HG03558 (cell line): ENCODE measurements around the gene CREG1.

ENCODE experiments used
- ATAC-seq: cut with Tn5 transposase; IDR thresholded peaks from one replicate; pipeline ENCODE4 v1.9.1; 2021; ENCODE audit warnings: moderate number of reproducible peaks; ENCODE audit not compliant: unreplicated experiment; ENCODE audit errors: extremely low read depth

The CREG1 gene

GRCh38 chr1:167510881-167511280 lies 42.7 kb downstream of the CREG1 start:
- no peak for ATAC-seq

GRCh38 chr1:167510244-167510643 lies 43.3 kb downstream of the CREG1 start:
- ATAC-seq: no peak

- no peak for ATAC-seq
Measured at GRCh38 chr1:167509587-167509986, 44.0 kb downstream of the CREG1 start.

- ATAC-seq: no peak
Measured at GRCh38 chr1:167507719-167508118, 45.8 kb downstream of the CREG1 start.

DNA sequence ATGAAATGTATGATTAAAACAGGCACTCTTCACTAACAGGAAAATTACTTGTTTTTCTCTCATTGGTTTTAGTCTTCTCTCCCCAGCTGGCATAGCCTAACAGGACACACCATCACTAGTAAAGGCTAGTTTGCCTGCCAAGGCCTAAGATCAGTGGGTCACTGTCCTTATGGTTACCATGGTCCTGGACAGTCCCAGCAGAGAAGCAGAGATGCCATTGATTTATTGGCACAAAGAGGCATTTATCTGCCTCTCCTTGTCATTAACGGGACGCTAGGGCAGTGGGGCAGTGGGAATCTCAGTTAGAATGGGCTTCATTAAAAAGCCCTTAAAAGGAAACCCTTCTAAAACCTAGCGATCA lies 49.1 kb downstream of the CREG1 start:
- ATAC-seq: no peak

DNA sequence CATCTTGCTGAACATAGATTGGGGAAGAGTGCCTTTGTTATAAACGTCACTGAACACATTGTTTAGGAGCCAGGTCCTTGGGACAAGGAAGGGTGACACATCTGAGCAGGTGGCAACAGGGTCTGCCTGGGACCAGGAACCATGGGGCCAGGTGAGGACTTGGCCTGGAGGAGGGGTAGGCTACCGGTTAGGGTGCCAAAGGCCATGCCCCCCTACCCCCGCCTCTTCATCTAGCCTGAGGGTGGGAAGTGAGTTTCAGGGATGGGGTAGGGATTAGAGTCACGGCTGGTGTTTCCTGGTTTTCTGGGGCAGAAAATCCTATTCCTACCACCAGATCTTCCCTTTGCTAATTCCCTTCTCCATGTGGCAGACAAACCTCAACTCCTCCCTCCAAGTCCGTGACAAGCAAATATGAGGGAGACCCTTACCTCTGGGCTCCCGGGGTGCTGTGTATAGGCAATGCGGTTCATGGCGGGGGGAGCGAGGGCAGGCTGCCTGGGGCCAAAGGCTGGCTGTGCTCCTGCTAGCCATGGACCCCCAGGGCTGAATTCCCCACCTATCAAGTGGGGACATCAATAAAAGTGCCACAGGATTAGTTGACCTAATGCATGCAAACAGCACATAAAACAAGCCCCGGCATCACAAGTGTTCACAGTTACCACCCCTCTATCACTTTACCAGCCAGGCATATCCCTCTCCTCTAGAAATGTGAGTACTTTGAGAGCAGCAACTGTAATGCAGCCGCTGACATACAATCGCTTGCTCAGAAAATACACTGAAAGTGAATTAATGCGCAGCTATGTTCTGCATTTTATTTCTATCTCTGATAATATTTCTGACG lies 49.7 kb downstream of the CREG1 start:
- no peak for ATAC-seq

GRCh38 chr1:167502719-167503462 lies 50.7 kb downstream of the CREG1 start:
- no peak for ATAC-seq

DNA sequence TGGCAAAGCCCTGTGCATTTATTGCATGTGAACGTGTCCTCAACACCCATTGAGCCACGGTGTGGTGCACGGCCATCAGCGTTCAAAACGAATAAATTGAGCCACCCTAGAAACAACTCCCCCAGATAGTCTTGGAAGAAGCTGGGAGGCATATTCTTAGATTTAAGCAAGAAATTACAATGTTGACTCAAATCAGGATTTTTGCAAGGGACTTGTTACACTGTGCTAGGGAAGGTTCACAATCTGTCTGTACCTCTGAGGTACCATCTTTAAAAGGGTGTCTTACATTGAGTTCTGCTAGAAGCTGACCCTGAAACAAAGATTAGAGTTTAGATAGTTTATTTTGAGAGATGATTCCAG lies 51.4 kb downstream of the CREG1 start:
- ATAC-seq: no peak

- ATAC-seq: no peak
Measured at GRCh38 chr1:167501515-167502191, 51.9 kb downstream of the CREG1 start.

DNA sequence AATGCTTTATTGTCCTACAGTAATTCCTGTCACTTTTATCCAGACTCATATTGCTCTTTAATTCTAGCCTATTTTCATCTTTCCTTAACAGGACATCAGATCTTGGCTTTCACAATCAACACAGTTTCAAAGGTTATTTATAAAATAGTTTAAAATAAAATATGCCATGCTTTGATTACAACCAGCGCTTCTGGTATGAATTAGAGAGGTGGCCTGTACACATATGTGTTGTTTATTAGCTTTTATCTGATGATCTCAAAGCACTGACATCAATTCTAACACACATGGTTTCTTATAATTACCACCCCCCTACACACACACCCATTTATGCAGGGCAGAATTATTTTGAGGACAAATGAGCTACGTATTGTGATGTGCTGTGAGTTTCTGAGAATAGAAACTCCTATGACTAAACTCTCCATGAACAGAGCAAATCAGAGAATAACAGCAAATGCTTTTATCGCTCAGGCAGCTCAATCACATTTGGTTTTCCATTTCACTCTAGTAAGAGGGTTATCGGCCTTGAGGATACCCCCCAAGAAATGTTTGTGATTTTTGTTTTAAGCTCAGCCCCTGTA lies 53.2 kb downstream of the CREG1 start:
- ATAC-seq: no peak

GRCh38 chr1:167499664-167500101 lies 53.9 kb downstream of the CREG1 start:
- ATAC-seq: peak; percentile 93

DNA sequence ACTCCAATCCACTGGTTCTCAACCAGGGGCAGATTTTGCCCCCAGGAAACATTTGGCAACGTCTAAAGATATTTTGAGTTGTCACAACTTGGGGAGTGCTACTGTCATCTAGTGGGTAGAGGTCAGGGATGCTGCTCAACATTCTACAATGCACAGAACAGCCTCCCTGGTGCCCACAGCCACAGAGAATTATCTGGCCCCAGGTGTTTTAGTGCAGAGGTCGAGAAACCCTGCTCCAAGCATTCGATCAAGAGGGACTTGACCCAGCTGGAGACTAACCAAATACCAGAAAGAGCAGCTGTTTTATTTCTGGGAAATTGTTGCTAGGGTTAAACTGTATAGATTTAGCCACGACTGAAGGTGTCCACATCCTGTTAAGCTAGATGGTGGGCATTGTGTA lies 54.5 kb downstream of the CREG1 start:
- no peak for ATAC-seq

DNA sequence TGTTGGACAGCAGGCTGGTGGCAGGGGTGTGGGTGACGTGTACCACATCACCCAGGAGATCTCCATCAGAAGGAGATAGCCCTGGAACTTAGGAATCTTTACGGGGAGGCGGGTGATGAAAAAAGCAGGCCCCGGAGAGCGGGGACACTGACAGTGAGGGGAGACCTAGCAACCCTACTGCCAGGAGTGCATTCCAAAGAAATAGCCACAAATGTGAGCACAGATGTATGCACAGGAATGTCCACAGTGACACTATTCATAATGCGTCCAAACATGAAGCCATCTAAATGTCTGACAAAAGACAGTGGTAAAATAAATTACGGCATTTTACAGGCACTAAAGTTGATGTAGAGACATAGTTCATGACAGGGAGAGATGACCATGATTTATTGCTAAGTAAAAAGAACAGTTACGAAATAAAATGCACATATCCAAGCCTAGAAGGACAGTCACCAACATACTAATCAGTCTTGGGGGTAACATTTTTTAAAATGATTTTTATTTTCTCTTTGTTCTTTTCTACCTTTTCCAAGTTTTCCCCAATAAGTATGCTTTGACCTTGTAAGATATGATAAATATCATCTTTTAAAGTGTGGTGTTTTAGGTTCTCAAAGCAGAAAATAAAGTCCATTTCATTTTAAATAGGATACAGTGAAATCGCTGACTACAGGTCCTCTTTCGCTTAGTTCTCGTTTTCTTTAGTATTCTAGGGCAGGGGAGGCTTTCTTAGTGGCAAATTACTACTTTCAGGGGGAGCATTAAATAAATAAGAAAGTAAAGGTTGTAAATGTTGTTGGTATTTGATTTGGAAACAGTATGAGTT lies 56.6 kb downstream of the CREG1 start:
- no peak for ATAC-seq

DNA sequence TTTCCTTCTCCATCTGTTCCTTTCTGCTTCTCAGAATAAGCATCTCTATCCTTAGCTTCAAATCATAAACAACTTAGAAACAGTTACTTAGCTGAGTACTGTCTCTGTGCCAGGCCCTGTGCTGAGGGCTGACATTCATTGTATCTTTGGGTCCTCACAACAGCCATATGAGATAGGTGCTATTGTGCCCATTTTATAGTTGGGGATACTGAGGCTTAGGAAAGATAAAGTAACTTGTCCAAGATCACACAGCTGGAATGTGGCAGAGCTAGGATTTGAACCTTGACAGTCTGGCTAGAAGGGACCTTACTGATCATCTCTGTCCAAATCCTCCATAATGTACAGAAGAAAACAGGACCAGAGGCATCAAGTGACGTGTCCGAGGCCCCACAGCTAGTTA lies 60.2 kb downstream of the CREG1 start:
- ATAC-seq: no peak

GRCh38 chr1:167492481-167492910 lies 61.1 kb downstream of the CREG1 start:
- ATAC-seq: no peak

- no peak for ATAC-seq
Measured at GRCh38 chr1:167491586-167492461, 61.7 kb downstream of the CREG1 start.
